ENCODE measurements around the gene GOLIM4.
"Not testable (repeated sequence)": the region's sequence is repeated elsewhere in the genome, so short reads cannot be mapped to it uniquely, and the experiment has no call there.

Gene GOLIM4

DNA sequence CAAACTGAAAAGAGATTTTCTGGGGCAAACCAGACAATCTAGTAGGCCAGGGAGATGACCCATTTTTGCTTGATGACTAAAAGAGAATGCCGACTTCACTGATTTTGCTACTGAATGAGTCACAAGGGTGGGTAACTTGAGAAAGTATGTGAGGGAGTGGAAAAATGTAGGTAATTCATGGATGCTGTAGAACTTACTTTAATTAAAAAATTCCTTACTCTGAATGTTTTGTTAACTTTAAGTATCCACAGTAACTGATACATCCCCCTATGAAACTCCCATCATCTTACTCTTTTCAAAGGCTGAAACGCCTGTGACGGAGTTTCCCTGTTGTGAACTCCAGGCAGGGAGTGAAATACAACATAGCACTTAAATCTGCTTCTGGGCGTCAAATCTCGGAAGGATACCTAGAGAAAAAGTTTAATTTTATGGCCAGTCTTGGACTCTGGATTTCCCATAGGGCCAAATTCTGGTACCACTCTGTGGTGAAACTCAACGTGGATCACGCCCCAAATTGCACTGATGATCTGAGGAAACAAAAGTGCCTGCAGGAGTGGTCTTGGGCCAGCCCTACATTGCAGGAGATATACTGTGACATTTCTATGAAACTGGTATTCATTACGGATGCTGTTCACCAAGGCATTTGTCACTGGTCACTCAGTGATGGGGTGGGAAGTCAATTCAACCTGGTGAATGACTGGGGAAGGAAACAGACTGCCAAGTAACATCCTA lies 24.0 kb downstream of the GOLIM4 start:
- DNase-seq: no peak

DNA sequence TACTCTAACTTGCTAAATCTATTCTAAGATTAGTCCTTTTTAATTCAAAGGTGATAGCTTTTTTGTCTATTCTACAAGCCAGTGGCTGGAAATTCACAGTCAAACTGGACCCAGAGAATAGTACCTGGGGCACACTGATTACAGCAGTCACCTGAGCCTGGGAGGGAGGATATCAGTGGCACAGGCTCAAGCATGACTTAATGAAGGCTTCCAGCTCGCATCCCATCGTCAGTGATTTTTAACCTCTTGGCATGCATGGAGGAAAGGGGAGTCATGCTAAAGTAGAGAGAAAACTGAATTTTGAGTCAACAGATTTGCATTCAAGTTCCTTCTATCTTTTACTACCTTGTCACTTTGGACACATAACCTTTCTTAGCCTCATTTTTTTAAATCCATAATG lies 24.8 kb downstream of the GOLIM4 start:
- DNase-seq: no peak

DNA sequence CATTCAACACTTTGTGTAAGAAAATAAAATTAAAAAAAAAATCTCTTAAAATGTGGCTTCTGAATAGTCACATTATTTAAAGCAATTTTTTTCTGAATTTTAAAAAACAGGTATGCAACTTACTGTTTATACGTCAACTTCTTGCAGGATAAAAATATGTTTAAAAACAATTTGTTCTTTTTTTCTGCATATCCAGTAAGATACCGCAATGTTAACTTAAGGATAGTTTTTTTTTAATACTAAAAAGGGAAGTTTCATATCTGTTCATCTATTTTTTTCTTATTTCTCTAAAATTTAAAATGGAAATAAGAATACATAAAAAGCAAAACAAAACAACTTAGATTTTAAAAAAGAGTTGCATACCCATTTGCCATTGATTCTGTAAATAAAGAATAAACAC lies 27.4 kb downstream of the GOLIM4 start:
- no peak for DNase-seq

DNA sequence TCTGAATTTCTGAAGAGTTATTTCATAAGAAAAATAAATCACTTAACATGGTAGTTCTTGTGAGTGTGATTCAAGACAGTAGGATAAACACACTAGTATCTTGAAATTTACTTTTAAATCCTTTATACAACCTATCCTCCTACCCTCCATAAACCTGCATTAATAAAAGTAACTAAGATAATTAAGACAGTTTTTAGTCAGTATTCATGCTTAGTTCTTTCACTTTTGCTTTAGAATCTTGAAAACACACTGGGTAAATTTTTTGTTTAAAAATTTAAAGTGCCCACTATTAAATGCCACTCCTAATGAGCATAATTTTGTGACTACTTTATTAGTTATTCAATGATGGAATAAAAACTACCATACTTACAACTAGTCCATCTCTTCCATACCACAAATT lies 28.8 kb downstream of the GOLIM4 start:
- no peak for DNase-seq

DNA sequence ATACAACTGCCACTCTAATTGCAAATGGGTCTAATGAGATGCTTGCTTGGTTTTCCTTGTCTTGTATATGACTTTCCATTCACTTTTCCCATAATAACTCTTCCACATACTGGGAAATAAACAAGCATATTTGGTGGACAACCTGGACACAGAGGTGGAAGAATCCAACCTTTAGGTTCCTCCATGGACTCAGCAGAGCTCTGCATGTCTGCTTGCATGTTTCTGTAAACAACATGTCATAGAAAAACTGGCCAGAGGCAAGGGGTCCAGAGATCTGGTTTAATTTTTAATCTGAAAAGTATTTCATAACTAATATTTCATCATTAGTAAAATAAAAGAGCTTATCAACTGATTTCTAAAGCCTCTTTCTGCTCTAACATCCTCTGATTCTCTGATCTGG lies 30.2 kb downstream of the GOLIM4 start:
- no peak for DNase-seq

DNA sequence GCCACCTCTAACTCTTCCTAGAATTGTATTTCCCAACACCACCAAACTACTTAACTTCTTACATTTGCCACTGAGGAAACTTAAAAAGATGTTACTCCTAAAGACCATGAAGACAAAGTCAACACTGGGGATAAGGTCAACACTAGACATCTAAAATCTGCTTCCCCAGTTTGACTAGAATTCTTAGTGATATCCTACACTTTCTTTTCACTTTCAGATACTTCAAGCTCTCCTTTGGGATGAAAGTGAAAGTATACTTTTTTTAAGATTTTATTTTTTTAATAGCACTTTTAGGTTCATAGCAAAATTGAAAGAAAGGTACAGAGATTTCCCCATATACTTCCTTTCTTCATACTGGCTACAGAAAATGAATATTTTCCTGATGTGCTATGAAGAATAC lies 32.6 kb downstream of the GOLIM4 start:
- no peak for DNase-seq

DNA sequence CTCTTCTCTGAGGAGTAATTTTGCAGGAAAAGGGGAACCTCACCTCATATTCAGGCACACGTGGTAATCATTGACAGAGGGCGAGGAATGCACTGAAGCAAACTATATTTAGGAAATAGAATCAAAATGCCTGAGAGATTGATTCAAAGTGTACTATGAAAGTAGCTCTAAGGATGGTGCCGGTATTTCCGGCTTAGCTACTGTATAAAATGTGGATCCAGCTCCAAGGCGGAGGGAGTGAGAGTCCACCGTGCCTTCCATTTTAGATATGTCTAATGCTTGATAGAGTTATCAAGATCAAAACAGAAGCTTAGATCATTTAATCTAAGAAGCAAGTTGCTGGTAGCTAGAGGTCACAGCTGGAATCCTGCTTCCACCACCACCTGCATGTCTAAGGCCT lies 33.0 kb downstream of the GOLIM4 start:
- no peak for DNase-seq

DNA sequence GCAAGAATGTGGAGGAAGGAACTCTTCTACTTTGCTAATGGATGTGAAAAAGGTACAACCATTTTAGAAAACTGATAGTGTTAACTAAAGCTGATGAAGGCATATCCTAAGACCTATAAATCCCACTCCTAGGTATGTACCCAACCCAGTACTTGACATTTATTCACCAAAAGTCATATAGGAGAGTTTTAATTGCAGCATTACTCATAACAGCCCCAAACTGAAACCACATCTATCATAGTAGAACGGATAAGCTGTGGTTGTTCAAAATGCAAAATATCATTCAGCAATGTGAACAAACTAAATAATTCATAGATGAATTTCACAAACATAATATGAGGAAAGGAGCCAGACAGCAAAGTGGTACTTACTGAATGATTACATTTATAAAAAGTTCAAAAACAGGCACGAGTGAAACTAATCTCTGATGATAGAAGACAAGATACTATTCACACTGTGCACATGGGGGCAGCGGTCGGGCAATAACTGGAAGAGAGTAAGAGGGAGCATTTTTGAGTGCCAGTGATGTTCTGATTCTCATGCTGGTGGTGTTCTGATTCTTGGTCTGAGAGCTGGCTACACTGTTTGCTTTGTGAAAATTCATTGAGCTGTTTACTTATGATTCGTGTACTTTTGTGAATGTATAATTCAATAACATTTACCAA lies 34.3 kb downstream of the GOLIM4 start:
- no peak for DNase-seq

DNA sequence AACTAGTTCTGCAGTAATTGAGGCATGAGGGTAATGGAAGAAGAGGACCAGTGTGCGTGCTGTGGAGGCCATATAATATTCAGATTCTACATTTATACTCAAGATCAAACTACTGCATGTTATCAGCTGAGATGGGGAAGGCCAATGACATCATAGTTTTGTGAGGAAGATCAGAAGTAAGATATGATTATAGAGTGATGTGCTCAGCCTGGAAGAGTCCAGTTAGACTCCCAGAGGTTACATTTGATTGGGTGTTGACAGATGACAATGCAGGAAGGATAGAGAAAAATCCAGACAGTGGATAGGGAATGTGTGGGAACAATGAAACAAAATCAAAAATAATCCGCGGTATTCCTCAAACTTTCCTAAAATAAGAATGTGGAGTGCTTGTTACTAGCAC lies 35.4 kb downstream of the GOLIM4 start:
- DNase-seq: no peak

DNA sequence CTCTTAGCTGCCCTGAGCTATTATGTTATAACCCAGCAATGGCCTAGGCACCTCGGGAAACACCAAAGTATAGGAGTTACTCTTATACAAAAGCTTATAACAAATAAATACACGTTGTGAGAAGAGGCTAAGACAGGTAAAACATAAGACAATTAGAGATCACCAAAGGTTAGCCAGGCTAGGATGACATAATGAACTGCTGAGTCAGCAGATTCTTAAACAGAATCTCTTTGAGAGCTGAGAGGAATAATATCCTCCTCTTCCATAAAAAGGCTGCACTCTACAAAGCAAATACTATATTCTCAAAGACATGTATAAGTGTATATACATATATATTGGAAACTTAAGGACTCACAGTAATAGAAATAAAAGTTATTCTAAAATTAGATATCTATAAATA lies 37.2 kb downstream of the GOLIM4 start:
- no peak for DNase-seq

DNA sequence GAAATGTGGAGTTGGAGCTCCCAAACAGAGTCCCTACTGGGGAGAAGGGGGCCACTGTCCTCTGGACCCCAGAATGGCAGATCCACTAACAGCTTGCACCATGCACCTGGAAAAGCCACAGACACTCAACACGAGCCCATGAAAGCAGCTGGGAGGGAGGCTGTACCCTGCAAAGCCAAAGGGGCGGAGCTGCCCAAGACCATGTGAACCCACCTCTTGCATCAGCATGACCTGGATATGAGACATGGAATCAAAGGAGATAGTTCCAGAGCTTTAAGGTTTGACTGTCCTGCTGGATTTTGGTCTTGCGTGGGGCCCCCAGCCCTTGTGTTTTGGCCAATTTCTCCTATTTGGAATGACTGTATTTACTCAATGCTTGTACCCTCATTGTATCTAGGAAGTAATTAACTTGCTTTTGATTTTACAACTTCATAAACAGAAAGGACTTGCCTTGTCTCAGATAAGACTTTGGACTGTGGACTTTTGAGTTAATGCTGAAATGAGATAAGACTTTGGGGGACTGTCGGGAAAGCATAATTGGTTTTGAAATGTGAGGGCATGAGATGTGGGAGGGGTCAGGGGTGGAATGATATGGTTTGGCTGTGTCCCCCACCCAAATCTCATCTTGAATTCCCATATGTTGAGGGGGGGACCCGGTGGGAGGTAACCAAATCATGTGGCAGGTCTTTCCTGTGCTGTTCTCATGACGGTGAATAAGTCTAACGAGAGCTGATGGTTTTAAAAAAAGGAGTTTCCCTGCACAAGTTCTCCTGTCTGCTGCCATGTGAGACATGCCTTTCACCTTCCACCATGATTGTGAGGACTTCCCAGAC lies 39.1 kb downstream of the GOLIM4 start:
- not testable (repeated sequence) for DNase-seq

DNA sequence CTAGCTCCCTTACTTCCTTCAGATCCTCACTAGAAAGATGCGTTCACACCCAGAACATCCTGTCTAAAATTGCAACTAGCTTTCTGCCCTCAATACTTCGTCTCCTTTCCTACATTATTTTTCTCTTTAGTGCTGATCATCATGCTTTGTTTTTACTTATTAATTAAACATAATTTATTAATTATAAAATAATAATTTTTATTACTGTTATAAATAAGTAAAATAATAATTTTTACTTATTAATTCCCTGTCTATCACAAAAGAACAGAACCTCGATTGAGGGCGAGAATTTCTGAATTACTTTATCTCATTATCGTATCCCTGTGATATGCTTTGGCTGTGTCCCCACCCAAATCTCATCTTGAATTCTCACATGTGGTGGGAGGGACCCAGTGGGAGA lies 41.3 kb downstream of the GOLIM4 start:
- no peak for DNase-seq

DNA sequence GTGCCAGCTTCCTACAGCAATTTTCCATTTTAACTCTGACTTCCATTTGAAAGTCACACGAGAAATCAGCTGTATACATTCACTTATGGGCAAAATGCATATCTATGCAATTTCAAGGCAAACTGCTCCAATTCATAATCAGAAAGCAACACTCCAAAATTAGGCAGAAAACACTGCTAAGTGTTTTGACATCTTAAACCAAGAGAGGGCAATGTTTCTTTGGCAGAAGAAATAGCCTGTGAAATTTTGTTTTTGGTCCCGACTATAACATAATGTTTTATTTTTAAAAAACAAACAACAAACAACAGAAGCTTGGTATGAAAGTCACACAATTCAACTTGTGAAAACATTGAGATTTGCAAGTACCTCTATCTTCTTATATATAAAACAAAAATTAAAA lies 42.6 kb downstream of the GOLIM4 start:
- no peak for DNase-seq

DNA sequence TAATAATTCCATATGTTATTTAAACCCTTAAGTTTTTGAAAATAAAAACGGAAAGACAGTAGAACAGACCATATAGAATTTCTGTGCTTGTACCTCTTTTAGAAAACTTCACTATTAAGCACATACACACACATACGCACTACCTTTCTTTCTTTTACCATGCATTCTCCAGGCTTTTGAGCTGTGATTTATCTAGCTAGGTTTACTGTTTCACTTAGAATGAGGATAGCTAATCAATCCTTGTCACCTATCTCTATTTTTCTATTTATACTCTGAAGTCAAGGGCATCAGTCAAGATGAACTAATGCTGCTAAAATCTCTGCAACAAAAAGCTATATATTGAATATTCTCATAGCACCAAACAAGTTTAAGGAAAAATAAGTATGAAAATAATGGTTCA lies 43.2 kb downstream of the GOLIM4 start:
- no peak for DNase-seq

DNA sequence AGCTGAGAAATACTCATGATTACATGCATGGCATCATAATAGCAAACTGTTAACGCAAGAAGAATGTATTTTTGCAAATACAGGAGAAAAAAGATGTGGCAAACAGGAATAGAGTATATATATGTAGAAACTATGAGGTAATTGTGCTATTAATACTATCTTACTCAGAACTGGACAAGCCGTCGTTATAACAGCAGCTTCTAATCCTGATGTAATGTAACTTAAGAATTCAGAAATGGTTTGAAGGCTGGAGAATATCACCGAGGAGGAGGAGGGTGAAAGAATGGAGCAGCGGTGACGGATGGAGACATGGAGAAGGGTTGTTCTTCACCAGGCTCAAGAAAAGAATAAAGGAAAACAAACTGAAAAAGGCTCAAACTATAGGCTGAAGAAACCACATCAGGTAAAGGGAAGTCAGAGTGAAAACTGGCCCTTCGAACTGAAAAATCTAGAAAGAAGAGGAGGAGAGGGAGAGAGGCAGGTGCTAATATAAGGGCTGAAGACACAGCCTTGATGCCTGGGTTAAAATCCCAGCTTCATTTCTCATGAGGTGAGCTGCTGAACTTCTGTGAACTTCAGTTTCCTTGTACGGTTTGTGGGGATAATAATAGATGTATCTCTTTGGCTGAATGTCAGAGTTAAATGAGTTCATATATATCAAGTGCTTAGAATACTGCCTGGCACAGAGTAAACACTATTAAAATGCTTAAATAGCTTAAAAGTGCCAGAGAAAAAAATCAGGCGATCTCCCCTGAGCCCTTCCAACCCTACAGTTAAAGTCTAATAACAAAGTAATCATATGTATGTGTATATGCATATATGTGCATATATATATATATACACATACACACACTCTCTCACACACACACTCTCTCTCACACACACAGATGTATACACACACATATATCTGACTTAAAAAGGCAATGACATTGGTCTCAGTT lies 43.9 kb downstream of the GOLIM4 start:
- DNase-seq: peak; percentile 48

DNA sequence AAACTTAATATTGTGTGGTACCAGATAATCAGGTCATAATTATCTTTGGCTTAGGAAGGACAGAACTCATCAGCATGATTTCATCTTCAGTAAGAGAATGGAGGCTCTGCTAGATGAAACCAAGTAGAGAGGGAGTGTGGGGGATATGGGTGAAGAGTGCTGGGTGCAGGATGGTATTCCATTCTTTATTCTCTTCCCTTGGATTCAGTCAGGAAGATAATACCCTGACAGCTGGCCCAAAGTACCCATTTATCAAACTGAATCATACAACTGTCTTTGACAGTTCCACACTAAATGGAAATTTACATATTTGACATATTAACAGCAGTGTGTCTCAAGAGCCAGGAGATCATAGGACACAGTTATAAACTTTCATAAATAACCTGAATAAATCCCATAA lies 44.7 kb downstream of the GOLIM4 start:
- DNase-seq: no peak

DNA sequence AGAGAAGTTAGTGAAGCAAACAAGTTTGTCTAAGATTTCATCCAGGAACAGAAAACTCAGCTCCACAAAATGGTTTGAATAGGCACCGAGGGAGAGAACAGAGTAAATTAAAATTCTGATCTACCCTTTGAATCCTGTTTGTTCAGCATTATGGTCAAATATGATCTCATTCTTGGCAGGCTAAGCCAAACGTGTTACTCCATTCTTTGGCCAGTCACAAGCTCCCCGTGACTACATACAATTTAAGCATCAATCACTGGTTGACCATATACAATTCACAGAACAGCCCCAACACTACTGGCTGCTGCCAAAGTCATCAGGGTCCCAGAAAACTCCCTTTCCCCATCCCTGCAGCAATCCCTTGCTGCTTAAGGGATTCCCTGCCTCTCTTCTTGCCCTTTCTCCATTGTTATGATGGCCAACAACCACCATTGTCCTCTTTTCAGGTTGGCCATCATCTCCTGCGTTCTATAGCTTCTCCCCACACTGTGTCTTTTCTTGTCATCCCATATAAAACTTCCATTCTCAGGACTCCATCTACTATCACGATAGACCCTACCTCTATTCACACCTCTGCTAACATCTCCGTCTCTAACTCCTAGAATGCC lies 46.3 kb downstream of the GOLIM4 start:
- no peak for DNase-seq

DNA sequence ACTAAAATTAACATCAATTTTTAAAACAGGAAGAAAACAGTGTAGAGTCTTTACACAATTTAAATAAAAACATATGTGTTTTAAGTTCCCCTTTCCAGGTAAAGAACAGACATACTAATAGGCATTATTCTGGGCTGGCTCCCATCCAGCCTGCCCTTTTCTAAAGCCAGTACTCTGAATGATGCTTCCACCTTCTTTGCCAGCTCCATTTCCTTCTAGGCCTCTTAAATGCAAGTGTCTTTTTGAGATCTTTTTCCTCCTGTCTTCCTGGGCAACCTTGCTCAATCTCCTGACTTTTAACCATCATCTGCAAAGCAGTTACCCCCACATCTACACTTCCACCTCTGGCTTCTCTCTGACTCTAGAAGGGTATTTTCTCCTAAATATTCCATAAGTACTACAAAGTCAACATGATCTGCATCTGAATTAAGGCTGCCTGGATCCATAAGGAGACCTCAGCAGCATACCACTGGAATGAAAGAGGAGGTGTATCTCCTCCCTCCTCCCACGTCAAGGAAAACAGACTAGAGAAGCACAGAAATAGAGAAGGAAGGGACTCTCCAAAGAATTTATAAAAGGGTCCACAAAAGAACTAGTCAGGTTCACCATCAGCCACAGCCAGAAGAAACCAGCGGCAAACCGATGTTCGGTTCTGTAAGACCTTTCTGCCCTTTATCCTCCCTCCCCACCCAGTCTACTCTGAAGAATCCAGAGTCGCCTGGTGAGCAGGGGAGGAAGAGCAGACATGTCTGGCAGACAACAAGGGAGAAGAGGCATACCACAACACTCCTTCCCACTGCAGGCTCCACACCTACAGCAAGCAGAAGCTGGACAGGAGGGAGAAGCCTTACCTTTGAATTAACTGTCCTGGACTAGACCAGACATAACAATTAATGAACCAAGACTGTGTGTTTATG lies 47.1 kb downstream of the GOLIM4 start:
- no peak for DNase-seq

DNA sequence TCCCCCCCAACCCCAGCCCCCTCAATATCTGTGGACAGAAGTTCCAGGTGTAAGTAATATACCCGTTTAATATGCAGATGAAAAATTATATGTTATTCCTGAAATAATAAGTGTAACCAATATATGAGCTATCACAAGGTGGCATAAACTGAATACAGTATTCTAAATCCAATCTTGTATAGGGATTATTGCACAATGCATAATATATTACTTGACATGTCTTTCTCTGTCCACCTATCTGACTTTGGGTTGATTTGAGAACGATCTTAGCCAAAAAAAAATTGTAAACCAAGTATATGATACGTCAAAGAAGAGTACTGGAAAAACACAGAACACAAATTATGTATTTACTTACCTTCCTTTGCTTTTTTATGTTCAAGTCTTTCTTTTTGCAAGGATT lies 47.8 kb downstream of the GOLIM4 start:
- no peak for DNase-seq

DNA sequence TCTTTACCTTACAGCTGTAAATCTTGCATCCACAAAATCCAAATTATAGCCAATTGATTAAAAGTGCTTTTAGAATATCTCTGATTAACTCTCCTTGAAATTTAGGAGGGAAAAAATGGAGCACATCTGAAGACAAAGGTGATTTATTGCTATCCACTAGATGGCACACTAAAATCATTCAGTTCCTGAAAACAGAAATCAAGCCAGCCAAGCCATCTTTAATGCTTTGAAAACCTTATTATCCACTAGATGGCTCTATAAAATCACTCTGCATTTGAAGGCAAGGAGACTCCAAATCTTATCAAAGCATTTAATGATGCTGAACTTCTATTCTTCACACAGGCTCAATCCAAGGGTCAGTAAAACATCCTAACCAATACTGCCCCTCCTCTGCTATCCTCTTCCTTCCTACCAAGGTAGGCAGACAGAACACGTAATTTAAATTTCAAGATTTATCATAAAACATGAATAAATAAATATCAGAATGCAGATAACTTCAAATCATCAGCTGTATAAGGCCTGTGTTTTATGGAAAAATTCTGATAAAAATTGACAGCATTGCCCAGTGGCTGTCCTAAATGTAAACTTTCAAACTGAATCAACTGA lies 48.4 kb downstream of the GOLIM4 start:
- peak; percentile 82 for DNase-seq

DNA sequence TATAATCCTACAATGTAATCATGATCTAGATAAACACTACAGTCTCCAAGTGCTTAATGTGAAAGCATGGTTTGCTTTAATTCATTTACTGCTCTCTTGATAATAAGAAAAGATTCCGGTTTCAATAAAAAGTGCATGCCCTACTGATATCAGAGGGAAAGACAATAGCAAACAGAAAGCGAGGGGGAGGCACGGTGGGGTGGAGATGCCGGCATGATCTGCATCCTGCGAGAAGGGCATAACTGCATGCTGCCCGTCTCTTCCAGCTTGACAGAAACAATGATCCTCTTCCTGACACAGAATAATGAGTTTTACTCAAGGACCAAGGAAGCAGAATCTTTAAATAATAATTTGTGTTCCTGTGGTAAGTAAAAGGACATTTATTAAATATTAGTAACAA lies 51.7 kb downstream of the GOLIM4 start:
- no peak for DNase-seq
